ENCODE measurements around the gene MARCO. TPM values are rescaled to one million over a fixed set of nuclear protein-coding genes. Genes with fewer than 3 reads are reported as not detected.

The MARCO gene
- total and polyA plus RNA-seq, 4 donors: 21.8 to 113 (median 61.6) TPM

DNA sequence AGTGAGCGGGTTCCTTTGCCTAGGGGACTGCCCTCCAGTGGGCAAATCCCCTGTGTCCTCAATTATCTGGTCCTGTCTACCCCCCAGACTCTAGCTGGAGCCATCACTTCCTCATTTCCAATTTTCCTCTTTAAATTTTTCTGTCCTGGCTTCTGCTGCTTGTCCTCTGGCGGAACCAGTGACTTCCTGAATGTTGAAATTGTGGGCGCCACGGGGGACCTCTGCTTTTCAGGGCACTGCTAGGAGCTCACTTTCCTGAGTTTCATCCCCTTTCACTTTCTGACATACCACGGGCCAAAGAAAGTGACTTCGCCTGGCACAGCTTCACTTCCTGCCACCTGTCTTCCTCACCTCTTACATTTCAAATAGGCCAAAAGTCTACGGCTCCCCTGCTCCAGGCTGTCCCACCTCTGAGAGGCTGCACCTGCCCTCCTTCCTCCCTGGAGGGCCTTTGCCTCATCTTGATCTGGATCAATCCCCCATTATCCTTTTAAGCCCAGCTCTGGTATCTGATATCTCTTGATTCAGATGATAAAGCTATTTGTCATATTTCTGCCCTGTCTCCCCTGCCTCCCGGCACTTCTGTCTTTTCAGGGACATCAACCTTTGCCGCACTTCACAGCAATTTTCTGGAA lies 1.4 kb upstream of the MARCO start:
- Histone ChIP-seq H3K4me1 (ENCODE audit: control insufficient read depth in 4 of 4, insufficient read depth in 4 of 4, low read length in 3 of 4) (peaks cover 0 to 11% (median 4%) of the 10 kb centered on the region in 4 donors), H3K9ac (ENCODE audit: low read depth in 1 of 2, low read length in 2 of 2) (no peak overlapping the region), H3K36me3 (ENCODE audit: control insufficient read depth in 4 of 4, insufficient read depth in 3 of 4, low read depth in 1 of 4, low read length in 3 of 4) (no peaks in the 10 kb centered on the region), H3K4me3 (ENCODE audit: low read depth in 1 of 3, low read length in 3 of 3) (no peak overlapping the region), H3K27me3 (ENCODE audit: control insufficient read depth in 4 of 4, insufficient read depth in 4 of 4, low read length in 3 of 4) (no peaks in the 10 kb centered on the region), H3K9me3 (ENCODE audit: control insufficient read depth in 4 of 4, low read length in 3 of 4) (no peaks in the 10 kb centered on the region), H3K27ac (ENCODE audit: low read depth in 1 of 2, low read length in 2 of 2) (no peak overlapping the region)
- no peak for DNase-seq (ENCODE audit: low spot score)
- TF ChIP-seq SP1 (IDR thresholded peaks at IDR 0.05) (no peak), GABPA (IDR thresholded peaks at IDR 0.05 in 1 of 2, conservative IDR thresholded peaks at IDR 0.05 in 1 of 2) (no peak), RAD21 (IDR thresholded peaks at IDR 0.05) (no peak), FOXA2 (IDR thresholded peaks at IDR 0.05) (no peak), TAF1 (conservative IDR thresholded peaks at IDR 0.05) (no peak), FOXA1 (IDR thresholded peaks at IDR 0.05) (no peak), ATF3 (IDR thresholded peaks at IDR 0.05) (no peak), MAX (IDR thresholded peaks at IDR 0.05) (no peak), HNF4G (IDR thresholded peaks at IDR 0.05) (no peak), JUND (IDR thresholded peaks at IDR 0.05) (no peak), ZBTB33 (IDR thresholded peaks at IDR 0.05) (no peak)
- TF ChIP-seq, protein P1, sequence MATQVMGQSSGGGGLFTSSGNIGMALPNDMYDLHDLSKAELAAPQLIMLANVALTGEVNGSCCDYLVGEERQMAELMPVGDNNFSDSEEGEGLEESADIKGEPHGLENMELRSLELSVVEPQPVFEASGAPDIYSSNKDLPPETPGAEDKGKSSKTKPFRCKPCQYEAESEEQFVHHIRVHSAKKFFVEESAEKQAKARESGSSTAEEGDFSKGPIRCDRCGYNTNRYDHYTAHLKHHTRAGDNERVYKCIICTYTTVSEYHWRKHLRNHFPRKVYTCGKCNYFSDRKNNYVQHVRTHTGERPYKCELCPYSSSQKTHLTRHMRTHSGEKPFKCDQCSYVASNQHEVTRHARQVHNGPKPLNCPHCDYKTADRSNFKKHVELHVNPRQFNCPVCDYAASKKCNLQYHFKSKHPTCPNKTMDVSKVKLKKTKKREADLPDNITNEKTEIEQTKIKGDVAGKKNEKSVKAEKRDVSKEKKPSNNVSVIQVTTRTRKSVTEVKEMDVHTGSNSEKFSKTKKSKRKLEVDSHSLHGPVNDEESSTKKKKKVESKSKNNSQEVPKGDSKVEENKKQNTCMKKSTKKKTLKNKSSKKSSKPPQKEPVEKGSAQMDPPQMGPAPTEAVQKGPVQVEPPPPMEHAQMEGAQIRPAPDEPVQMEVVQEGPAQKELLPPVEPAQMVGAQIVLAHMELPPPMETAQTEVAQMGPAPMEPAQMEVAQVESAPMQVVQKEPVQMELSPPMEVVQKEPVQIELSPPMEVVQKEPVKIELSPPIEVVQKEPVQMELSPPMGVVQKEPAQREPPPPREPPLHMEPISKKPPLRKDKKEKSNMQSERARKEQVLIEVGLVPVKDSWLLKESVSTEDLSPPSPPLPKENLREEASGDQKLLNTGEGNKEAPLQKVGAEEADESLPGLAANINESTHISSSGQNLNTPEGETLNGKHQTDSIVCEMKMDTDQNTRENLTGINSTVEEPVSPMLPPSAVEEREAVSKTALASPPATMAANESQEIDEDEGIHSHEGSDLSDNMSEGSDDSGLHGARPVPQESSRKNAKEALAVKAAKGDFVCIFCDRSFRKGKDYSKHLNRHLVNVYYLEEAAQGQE (IDR thresholded peaks at IDR 0.05): no peak
- TF ChIP-seq, protein P2, sequence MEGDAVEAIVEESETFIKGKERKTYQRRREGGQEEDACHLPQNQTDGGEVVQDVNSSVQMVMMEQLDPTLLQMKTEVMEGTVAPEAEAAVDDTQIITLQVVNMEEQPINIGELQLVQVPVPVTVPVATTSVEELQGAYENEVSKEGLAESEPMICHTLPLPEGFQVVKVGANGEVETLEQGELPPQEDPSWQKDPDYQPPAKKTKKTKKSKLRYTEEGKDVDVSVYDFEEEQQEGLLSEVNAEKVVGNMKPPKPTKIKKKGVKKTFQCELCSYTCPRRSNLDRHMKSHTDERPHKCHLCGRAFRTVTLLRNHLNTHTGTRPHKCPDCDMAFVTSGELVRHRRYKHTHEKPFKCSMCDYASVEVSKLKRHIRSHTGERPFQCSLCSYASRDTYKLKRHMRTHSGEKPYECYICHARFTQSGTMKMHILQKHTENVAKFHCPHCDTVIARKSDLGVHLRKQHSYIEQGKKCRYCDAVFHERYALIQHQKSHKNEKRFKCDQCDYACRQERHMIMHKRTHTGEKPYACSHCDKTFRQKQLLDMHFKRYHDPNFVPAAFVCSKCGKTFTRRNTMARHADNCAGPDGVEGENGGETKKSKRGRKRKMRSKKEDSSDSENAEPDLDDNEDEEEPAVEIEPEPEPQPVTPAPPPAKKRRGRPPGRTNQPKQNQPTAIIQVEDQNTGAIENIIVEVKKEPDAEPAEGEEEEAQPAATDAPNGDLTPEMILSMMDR (IDR thresholded peaks at IDR 0.05; ENCODE audit: low read depth, low read length, missing input control): no peak
- WGBS: 74% methylated on average over 9 of the region's 9 CpGs

GRCh38 chr2:118943286-118943685 lies 1.3 kb downstream of the MARCO start:
- H3K27me3 ChIP-seq (ENCODE audit: control insufficient read depth in 4 of 4, insufficient read depth in 4 of 4, low read length in 3 of 4): no peaks in the 10 kb centered on the region
- no peaks in the 10 kb centered on the region for H3K36me3 ChIP-seq (ENCODE audit: control insufficient read depth in 4 of 4, insufficient read depth in 3 of 4, low read depth in 1 of 4, low read length in 3 of 4)
- TF ChIP-seq EGR1 (IDR thresholded peaks at IDR 0.05; ENCODE audit: low read depth in 2 of 2) (no peak), RXRA (IDR thresholded peaks at IDR 0.05) (peak; percentile 57 to 65), HNF4G (IDR thresholded peaks at IDR 0.05) (peak; percentile 29), ZBTB33 (IDR thresholded peaks at IDR 0.05) (no peak), HNF4A (conservative IDR thresholded peaks at IDR 0.05) (peak; percentile 70 to 83), FOXA1 (IDR thresholded peaks at IDR 0.05) (no peak), FOXA2 (IDR thresholded peaks at IDR 0.05) (peak; percentile 76), SP1 (IDR thresholded peaks at IDR 0.05) (peak; percentile 45), YY1 (IDR thresholded peaks at IDR 0.05) (no peak), ATF3 (IDR thresholded peaks at IDR 0.05) (no peak), NR2F2 (IDR thresholded peaks at IDR 0.05) (peak; percentile 87), MAX (IDR thresholded peaks at IDR 0.05) (peak; percentile 37)
- TF ChIP-seq, protein P2 (IDR thresholded peaks at IDR 0.05; ENCODE audit: low read depth, low read length, missing input control): no peak
- no peak for DNase-seq (ENCODE audit: low spot score)
- WGBS: 29% methylated on average over 2 of the region's 2 CpGs
- no peak overlapping the region for H3K27ac ChIP-seq (ENCODE audit: low read depth in 1 of 2, low read length in 2 of 2)
- no peaks in the 10 kb centered on the region for H3K9me3 ChIP-seq (ENCODE audit: control insufficient read depth in 4 of 4, low read length in 3 of 4)
- peaks cover 0 to 11% (median 4%) of the 10 kb centered on the region in 4 donors for H3K4me1 ChIP-seq (ENCODE audit: control insufficient read depth in 4 of 4, insufficient read depth in 4 of 4, low read length in 3 of 4)
- H3K9ac ChIP-seq (ENCODE audit: low read depth in 1 of 2, low read length in 2 of 2): no peak overlapping the region
- H3K4me3 ChIP-seq (ENCODE audit: low read depth in 1 of 3, low read length in 3 of 3): no peak overlapping the region
